ENCODE measurements around the gene ALG11.

The ALG11 gene

DNA sequence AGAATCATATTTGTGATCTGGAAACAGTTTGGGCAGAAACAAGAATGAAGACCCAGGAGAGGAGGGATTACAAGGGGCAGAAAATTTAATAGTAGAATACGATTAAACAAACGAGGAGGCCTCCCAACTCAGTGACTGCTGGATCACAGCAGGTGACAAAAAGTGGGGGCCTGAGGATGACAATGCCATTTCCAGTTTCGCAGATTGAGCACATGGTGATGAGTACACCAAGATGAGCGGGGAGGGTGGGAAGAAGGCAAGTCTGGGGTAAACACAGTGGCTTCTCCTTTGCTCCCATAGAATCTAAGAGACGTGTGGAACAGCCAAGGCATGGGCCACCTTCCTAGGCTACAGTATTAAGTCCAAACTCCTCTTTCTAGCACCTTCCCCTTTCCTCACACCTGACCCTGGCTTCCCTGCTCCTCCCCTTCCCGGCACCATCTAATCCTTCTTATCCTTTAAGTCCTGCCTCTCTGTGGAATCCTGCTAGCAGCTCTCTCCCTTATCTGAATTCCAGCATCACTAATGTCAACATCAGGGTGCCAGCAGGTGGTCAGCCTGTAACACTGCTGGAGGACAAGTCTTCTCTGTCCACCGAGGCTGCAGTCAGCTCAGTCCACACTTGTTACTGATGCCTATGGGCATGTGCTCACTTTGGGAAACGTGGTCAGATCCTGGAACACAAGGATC lies 14.4 kb upstream of the ALG11 start:
- no peak for DNase-seq (ENCODE audit: low read depth in 2 of 2, low spot score in 1 of 2)

DNA sequence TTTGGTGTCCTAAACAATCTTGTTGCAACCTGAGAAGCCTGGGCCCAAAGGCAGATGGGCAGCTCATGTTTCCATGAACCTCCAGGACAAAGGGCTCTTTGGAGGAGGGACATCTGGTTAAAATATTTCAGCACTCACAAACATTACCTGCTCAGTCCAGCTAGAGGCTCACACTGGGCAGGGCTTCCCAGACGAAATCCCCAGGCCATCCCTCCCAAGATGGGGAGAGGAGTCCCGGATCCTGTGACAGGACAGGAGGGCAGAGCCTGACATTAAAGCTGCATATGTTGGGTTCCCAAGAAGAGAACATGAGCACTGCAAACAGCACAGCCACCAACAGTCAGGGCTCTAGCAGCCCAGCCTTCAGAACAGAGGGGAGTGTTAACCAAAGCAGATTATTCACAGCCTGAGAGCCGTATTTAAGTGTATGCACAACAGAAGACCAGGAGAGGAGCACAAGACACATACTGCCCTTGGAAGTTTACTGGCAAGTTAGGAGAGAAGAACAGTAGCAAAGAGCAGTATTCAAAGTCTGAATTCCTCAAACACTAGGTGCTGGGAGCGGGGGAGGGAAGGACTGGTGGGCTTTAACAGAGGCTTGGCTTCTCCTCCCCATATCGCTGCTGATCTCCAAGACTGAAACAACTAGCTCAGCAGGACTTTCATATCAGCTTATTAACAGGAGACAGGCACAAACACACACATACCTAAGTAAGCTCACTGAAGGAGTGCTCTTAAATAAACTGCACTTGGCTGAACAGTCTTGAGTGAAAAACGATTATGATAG lies 13.3 kb upstream of the ALG11 start:
- no peak for DNase-seq (ENCODE audit: low read depth in 2 of 2, low spot score in 1 of 2)

DNA sequence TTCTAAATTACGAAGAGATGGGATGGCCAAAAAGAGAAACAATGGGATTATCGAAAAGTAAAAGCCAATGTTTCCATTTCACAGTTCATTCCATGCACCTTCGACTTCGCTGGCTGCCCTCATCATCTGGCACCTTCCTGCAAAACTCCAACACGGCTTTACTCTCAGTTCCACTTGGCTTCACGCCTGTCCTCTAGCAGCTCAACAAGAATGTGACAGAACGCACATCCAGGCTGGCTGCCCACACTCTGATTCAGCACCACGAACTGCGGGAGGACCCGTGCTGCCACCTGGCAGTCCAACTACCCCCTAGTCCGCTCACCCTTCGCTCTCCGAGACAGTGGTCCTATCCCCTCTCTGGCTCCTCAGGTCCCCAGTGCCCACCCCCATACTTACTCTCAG lies 12.7 kb upstream of the ALG11 start:
- no peak for DNase-seq (ENCODE audit: low read depth in 2 of 2, low spot score in 1 of 2)

DNA sequence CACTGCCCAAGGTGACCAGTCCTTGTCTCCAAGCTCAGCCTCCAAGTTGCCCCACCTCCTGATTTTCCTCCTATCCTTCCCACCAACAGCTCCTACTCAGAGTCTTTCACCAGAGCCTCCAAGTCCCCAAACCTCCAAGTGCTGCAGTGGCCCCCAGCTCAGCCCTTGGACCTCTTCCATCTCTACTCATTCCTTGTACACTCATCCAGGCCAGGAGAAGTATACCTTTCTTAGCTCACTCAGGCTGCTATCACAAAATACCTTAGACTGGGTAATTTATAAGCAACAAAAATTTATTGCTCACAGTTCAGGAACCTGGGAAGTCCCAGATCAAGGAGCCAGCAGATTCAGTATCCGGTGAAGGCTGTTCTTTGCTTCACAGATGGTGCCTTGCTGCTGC lies 12.3 kb upstream of the ALG11 start:
- DNase-seq (ENCODE audit: low read depth in 2 of 2, low spot score in 1 of 2), result no peak

DNA sequence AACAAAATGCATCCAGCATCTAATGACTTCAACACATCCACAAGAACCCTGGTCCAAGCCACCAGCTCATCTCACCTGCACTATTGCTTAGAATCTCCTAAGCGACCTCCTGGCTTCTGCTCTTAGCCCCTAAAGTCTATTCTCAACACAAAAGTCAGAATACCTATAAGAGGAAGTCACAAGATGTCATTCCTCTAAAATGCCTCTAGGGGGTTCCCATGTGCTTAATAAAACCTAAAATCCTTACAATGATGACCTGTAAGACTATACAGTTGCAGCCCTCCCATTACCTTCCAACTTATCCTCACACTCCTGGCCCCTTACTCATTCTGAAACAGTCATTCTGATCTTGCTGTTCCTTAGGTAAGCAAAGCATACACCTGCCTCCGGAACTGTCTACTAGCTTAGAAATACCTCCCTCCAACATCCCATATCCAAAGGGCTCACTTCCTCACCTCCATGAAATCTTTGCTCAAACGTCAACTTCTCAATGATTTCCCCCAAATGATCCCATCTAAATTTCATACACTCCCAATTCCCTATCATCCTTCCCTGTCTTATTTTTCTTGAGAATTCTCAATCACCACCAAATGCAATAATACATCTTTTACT lies 11.0 kb upstream of the ALG11 start:
- DNase-seq (ENCODE audit: low read depth in 2 of 2, low spot score in 1 of 2), result no peak

DNA sequence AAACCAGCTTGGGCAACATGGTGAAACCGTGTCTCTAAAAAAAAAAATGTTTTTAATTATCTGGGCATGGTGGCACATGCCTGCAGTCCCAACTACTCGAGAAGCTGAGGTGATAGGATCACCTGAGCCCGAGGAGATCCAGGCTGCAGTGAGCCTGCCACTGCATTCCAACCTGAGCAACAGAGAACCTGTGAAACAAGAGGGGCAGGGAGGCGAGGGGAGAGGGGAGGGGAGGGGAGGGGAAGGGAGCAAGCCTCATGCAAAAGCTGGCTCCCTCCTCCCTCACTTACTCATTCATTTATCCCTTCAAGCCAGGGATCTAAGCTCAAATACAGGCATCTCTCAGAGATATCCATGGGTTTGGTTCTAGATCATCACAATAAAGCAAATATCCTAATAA lies 9.8 kb upstream of the ALG11 start:
- DNase-seq (ENCODE audit: low read depth in 2 of 2, low spot score in 1 of 2), result no peak

DNA sequence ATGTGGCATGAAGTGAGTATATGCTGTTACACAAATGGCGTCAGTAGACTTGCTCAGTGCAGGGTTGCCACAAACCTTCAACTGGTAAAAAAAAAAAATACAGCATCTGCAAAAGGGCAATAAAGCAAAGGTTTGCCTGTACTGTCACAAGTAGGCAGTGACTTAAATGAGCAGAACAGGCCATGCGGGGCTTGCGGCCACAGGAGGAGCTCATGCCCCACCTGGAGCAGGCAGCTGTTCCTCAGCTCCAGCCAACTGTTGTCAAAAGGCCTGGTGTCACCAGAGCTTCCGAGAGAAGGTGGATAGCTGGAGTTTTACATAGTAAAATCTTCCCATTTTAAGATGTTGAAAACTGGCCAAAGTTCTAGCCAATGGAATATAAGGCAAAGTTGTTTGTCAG lies 8.7 kb upstream of the ALG11 start:
- no peak for DNase-seq (ENCODE audit: low read depth in 2 of 2, low spot score in 1 of 2)

DNA sequence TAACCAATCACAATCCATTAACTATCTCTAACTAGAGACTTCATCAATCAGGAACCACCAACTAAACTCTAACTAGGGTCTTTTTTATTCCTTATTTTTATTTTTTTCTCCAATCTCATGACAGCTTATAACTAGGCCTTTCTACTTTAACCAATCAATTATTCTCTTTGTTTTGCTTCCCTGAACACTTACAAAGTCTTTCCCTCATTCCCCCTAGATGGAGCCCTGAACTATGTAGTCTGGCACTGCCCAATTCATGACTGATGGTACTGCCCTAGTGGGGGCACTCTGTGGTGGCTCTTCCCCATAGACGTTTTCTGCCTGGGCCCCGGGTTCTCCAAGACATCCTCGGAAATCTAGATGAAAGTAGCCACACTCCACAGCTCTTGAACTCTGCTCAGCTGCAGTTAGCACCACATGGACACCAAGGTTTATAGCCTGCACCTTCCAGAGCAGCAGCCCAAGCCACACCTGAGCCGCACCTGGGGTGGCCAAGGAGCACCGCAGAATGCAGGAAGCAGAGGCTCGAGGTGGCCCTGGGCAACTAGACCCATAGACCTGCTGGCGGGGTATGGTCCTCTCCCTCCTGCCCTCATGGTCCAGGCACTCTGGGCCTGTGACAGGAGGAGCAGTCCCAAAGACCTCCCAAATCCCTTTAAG lies 7.6 kb upstream of the ALG11 start:
- no peak for DNase-seq (ENCODE audit: low read depth in 2 of 2, low spot score in 1 of 2)

DNA sequence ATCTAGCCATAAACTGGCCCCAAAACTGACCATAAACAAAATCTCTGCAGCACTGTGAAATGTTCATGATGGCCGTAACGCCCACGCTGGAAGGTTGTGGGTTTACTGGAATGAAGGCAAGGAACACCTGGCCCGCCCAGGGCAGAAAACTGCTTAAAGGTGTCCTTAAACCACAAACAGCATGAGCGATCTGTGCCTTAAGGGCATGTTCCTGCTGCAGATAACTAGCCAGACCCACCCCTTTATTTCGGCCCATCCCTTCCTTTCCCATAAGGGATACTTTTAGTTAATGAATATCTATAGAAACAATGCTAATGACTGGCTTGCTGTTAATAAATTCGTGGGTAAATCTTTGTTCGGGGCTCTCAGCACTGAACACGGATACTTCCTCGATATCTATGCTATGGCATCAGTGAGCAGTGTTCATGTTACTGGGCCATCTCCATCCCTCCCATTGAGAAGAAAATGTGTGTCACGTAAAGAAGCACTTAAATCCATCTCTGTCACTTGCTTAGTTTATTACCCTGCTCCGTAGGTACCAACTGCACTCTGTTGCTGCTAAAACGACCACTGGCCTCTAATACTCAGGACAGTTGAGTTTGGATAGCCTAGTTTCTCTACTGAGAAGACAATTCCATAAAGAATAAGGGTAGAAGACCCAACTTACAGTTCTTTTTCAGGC lies 6.2 kb upstream of the ALG11 start:
- no peak for DNase-seq (ENCODE audit: low read depth in 2 of 2, low spot score in 1 of 2)

DNA sequence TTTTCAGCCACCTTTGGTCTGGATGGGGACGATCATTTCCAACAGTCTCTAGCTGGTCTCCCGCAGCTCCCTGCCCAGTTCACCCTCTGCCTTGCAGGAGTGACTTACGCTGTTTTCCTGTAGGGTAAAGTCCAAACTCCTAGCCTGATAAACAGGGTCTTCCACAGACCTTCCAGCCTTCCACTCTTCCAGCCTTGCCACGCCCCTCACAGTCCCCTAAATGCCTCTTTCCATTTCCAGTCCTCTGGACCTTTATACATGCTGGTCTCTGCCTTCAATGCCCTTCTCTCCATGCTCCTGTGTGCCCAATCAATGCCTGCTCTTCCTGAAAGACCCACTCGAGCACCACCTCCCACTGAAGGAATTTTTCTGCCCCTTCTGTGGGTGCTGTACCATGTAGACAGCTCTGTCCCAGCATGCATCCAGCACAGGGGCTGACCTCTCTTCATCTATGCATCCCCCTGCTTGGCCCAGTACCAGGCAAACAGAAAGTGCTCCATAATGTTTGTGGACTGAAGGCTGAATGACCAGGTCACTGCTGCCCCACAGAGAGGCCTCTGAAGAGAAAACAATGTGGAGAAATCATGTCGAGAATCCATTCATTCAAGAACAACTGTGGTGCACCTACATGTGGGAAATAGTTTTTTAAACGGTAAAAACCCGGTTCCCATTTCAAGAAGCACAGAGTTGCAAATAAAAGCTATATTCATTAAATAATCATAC lies 5.5 kb upstream of the ALG11 start:
- DNase-seq (ENCODE audit: low read depth in 2 of 2, low spot score in 1 of 2), result no peak

DNA sequence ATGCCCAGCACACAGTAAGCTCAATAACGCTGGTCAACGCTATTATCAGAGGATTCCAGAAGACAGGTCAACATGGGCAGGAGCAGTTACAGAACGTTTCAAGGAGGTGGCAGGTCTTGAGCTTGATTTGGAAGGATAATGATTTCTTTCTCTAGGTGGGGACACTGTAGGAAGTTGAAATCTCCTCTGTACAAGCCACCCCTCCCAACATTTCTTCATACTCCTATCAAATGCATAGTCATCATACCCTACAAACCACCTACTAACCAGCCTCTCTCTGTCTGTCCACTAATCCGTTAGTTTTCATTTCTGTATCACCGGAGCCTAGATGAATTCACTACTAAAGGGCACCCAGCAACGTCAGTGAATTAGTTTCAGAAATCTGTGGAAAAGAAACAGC lies 2.3 kb upstream of the ALG11 start:
- DNase-seq (ENCODE audit: low read depth in 2 of 2, low spot score in 1 of 2), result no peak

DNA sequence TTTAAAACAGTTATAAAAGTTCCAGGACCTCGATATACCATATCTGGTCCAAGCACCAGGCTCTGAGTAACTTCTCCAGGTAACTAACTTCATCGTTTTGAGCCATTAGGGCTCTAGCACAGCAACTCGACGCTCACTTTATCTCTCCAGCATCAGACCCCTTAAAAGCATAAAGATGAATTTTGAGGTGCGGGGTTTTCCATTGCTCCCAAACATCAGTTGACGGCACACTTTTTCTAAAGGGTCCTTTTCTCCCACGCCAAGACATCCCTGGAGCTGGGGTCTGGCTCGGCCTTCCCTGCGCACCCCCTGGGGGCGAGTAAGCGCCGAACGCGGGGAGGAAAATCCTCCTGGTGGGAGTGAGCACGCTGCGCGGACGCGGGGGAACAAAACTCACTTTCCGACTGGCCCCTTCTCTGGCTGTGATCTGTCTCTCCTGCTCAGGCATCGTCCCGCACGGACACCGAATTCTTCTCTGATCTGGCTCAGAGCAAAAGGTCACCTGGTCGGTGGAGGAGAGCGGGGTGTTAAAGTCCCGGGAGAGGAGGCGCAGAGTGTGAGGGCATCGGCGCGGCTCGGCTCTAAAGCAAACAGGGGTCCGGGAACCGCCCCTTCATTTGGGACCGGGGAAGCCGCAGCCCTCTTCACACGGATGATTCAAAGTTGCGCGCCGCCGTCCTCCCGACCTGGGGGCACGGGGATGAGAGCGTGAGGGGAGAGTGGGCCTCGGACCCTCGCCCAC lies 1.1 kb upstream of the ALG11 start, which contains the start of gene ATP7B:
Gene ATP7B (minus strand): TSS at position 561 of the 742 bp plus-strand sequence. CDS start 113 bp downstream, at position 448.
- peak in 1 of 2 donors; percentile 3 for DNase-seq (ENCODE audit: low read depth in 2 of 2, low spot score in 1 of 2)

DNA sequence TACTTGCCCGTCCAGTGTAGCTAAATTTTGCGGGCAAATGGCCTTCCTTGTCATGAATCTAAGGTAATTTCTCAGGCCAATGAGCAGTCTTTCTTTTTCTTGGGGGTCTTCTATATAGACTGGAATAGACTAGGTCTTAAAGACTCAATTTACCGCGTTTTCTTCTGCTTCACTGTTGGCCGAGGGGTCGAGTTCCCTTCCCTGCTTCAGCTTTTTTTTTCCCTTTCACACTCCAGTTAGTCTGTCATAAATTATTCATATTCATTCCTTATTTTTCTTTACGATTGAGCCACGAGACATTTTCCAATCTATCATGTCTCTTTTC lies 276 bp downstream of the ALG11 start:
- no peak for DNase-seq (ENCODE audit: low read depth in 2 of 2, low spot score in 1 of 2)

DNA sequence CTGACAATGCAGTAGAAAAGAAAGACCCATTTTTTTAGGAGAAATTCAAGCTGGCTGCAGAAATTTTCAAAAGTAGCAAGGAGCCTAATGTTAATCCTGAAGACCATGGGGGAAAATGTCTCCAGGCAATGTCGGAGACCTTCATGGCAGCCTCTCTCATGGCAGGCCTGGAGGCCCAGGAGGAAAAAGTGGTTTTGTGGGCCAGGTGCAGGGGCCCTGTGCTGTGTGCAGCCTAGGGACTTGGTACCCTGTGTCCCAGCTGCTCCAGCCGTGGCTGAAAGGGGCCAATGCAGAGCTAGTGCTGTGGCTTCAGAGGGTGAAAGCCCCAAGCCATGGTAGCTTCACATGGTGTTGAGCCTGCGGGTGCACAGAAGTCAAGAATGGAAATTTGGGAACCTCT lies 4.1 kb downstream of the ALG11 start:
- DNase-seq (ENCODE audit: low read depth in 2 of 2, low spot score in 1 of 2), result no peak

DNA sequence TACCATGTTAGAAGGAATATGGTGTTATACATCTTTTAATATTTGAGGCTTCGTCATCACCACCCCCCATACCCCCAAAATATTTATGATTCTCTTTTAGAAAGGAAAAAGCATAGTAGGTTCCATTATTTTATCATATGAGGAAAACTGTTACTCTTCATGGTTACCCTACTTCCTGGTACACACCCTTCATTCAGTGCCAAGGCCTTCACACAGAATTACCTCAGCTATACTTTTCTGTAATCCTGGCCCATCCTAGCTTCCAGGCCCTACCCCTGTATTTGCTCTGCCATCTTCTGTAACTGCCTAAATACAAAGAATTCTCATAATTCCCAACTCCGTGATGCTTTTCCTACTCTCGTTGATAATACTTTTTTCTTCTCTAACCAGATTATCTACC lies 8.0 kb downstream of the ALG11 start:
- no peak for DNase-seq (ENCODE audit: low read depth in 2 of 2, low spot score in 1 of 2)

DNA sequence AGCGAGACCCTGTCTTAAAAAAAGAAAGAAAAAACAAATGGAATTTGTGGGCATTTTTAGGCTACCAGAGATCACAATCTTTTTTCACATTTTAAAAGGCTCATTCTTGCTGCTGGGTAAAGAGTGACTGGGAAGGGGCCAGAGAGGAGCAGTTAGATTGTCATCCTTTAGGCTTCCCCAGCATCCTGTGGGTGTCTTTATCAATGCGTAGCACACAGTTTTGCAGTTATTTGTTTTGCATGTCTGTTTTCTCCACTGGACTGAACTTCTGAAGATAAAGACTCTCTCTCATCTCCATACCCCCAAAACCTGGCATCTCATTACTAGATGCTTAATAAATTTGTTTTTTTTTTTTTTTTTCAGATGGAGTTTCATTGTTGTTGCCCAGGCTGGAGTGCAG lies 10.2 kb downstream of the ALG11 start:
- DNase-seq (ENCODE audit: low read depth in 2 of 2, low spot score in 1 of 2), result no peak

DNA sequence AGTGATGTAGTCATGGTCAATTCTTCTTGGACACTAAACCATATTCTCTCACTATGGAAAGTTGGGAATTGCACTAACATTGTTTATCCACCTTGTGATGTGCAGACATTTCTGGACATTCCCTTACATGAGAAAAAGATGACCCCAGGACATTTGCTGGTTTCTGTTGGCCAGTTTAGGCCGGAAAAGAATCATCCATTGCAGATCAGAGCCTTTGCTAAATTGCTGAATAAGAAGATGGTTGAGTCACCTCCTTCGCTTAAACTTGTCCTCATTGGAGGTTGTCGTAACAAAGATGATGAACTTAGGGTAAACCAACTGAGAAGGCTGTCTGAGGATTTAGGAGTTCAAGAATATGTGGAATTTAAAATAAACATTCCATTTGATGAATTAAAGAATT lies 12.3 kb downstream of the ALG11 start, which contains the start of gene UTP14C:
Gene UTP14C (plus strand): TSS at position 211 of the 400 bp plus-strand sequence. CDS start 4,114 bp downstream, outside the sequence.
- DNase-seq (ENCODE audit: low read depth in 2 of 2, low spot score in 1 of 2), result no peak

DNA sequence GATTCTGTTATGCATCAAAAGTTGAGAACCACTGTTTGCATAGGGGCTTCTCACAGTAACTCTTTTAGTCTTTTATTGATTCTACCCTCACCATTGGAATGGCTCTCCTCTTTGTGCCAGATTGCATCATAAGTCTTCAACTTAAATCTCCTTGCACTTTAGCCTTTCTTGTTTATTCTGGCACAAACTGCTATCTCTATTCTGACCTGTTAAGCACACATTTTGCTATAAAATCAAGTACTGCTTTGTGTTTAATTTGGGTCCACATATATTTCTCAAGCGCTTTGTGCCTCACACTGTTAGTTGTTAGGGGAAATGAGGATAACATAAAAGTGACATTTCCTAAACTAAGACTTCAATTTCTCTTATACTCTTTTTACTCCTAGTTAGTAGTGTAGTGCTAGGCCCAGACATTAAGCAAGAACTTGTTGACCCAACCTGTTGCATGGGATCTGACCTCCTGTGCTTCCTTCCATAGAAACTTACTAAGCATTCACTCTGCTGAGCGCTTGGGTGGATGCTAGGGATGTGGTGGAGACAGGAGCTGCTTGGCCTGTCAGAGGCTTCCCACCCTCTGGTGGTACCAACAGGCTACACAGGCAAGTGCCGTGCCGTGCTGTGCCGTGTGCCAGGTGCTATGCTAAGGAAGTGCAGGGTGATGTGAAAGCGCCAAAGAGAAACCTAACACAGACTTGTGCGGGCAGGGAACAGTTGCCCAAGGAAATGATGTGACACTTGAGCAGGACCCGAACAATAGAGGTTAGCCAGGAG lies 13.5 kb downstream of the ALG11 start:
- DNase-seq (ENCODE audit: low read depth in 2 of 2, low spot score in 1 of 2), result no peak

DNA sequence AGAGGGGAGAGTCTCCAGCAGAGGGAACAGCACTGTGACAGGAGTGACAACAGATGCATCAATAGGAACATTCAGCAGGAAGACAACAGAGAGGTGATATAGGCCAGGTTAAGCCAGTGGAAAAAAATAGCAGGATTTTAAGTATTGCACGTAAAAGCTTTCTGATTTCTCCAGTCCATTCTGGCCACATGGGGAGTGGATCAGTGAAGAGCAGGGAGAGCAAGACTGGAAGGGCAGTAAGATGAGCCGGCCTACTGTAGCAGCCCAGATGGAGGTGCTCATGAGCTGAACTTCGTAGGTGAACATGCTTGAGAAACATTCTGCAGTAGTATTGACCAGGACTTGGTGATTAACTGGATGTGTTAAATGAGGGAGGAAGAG lies 14.0 kb downstream of the ALG11 start:
- no peak for DNase-seq (ENCODE audit: low read depth in 2 of 2, low spot score in 1 of 2)
